HG03175 (cell line): Measurements from ENCODE around the gene MCTS1.
A peak's percentile ranks its signal among the peaks of the same experiment; 100 is the strongest.
"Not testable (repeated sequence)": the region's sequence is repeated elsewhere in the genome, so short reads cannot be mapped to it uniquely, and the experiment has no call there.

Source experiments
- ATAC-seq: cut with Tn5 transposase; IDR thresholded peaks from one replicate; pipeline ENCODE4 v1.9.1; 2021; ENCODE audit warnings: mild to moderate bottlenecking, moderate library complexity; ENCODE audit not compliant: unreplicated experiment

Gene MCTS1

GRCh38 chrX:120603707-120604360 is at the start of gene MCTS1:
Gene MCTS1, plus strand, starts transcription at chrX:120604101. Its CDS starts 136 bp downstream, at chrX:120604237.
- peak; percentile 97 for ATAC-seq

DNA sequence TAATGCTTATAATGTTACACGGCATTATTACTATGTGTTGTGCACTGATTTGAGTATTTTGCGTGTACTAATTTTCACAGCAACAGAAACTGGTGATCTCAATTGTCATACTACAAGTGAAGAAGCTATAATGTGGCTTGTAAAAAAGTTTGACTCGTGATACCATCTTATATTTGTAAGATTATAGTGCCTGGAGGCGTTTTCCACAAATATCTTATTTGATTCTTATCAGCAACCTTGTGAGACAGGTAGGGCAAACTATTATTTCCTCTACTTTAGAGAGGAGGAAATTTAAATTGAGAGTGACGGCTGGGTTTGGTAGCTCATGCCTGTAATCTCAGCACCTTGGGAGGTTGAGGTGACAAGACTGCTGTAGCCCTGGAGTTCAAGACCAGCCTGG is 47.6 kb upstream of the MCTS1 start:
- no peak for ATAC-seq

DNA sequence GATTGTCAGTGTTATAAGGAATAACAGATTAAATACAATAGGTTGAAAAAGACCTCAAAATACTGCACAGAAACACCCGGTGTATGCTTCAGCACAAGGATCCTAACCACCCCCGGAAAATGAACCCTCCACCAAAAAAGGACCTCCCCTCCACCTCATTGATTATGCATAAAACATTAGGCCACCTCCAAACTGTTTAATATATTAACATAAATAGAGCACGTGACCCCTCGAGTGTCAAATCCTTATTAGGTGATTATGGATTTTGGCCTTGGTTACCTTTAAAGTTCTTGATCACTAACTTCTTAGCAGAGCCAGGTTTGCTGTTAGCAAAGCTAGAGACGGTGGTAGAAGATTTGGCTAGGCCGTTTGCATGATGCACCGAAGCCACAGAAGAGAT is 44.1 kb upstream of the MCTS1 start:
- ATAC-seq: no peak

DNA sequence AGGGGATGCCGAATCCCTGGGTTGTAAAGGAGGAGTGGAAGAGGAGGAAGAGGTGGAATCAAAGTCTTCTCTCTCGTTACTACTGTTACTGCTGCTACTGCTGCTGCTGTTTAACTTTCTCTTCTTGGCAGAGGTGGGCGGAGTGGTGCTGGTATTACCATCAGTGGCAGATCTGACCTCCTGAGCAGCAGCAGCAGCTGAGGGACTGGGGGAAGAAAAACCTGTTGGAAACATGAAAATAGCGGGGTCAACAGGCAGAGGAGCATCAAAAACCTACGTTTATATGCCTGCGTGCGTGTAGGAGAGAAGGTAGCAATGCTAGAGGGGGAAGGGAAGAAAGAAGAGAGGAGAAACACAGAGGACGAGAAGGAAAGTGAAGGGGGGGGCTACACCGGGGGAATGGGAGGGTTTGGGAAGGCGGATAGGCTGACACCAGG is 43.5 kb upstream of the MCTS1 start:
- ATAC-seq: peak; percentile 41

- peak; percentile 89 for ATAC-seq
These were observed 42.9 kb upstream of the MCTS1 start, which contains the start of gene CUL4B for GRCh38 chrX:120560842-120561633. Gene CUL4B, minus strand, starts transcription at chrX:120560962. Its CDS starts 324 bp downstream, at chrX:120560638.

GRCh38 chrX:120561634-120562568 is 42.0 kb upstream of the MCTS1 start:
- ATAC-seq: no peak

DNA sequence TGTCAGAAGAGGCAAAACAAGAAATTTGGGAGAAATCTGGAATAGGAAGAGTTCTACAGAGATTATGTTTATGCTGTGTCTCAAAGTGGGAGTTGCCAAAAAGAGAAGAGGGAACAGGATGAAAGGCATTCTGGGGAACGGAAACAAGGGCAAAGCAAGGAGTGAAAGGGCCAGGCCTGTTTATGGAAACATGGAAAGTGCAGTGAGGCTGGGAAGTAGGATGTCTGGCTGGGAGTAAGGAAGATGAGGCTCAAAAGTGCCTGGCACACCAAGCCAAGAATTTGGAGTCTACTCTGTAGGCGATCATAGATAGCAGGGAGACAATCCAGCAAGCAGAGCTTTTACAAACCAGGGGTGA is 41.4 kb upstream of the MCTS1 start:
- ATAC-seq: no peak

DNA sequence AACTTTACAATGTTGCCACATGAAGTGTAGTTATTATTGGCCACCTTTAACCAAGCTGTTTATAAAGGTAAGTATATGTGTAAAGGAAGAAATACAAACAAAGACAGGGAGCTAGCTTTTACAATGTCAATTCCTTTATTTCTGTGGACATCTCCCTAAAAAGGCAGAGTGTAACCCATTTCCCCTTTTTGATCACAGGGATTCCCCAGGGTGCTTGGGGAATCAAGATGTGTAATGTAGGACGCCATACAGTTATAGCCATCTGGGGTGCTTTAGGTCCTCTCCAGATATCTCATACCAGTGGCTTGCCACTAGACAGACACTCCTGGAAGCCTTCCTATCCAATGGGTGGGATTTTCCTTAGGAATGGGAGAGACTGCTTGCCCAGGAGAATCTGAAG is 39.0 kb upstream of the MCTS1 start:
- no peak for ATAC-seq

- ATAC-seq: no peak
These were observed 37.1 kb upstream of the MCTS1 start for GRCh38 chrX:120566817-120567216.

DNA sequence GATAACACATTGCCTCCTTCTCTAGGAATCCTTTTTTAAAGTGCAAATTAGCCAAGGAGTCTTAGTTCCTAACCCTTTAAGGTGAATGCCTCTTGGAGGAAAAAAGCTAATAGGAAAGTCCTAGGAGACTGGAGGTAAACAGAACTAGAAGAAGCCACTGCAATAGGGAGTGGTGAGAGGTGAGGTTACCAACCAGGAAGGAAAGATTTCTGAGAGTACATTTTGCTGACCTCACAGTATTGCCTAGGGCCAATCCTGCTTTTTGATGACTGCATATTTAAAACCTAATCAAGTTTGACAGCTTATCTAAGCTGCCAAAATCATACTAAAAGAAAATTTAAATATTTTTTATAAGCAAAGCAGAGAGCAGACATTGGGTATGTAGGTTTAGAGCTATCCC is 35.9 kb upstream of the MCTS1 start:
- ATAC-seq: no peak

DNA sequence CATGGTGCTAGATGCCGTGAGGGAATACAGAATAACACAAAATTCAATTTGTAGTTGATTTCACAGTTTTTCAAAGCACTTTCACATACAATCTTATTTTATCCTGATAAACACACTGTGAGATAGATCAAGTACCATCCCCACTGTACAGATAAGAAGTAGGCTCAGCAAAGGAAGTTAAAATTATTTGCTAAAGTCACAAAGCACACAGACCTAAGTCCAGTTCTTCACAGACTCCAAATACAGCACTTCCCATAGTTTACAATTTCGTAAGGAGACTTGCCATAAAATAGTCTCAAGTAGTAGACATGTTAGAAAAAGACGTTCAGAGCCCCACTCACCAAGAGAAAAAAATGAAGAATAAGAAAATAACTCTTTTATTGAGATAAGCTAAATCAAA is 35.3 kb upstream of the MCTS1 start:
- no peak for ATAC-seq

- ATAC-seq: no peak
These were observed 33.8 kb upstream of the MCTS1 start for GRCh38 chrX:120570011-120570600.

DNA sequence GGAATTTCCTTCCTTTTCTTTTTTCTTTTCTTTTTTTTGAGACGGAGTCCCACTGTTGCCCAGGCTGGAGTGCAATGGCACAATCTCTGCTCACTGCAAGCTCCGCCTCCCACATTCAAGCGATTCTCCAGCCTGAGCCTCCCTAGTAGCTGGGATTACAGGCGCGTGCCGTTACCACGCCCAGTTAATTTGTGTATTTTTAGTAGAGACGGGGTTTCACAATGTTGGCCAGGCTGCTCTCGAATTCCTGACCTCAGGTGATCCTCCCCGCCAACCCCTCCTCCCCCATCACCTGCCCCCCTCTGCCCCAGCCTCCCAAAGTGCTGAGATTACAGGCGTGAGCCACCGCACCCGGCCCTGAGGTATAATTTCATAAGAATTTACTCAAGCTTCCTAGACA is 30.1 kb upstream of the MCTS1 start:
- not testable (repeated sequence) for ATAC-seq

DNA sequence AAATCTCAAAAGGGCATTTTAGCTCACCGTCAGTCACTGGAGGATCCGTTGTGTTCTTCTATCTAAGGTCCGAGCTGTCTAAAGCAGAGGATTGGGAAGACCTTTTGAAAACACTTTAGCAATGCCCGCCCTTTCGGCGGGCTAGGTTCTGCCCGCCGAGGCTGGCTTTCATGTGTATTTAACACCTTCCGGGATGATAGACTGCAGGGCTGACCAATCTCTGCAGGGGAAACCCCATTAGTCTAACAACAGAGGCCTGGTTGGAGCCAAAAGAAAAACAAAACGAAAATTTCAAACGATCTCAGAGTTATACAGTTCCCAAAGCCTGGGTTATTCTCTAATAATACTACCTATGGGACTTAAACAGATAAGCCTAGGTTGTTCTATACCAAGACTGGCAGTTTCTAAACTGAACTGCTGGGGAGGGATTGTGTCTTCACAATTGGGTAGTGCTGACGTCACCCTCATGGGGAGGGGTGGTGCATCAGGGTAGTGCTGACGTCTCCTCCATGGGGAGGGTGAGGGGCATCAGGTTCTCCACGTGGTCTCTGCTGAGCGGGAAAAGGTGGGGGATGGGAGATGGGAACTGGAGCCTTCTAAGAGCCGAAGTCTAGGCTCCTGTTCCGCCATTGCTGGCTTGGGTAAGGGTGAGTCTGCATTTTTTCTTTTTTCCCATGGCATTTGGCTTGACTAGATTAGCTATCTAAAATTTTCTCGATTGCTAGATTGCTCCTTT is 28.4 kb upstream of the MCTS1 start:
- ATAC-seq: no peak

- no peak for ATAC-seq
These were observed 18.2 kb upstream of the MCTS1 start for GRCh38 chrX:120585702-120586101.

DNA sequence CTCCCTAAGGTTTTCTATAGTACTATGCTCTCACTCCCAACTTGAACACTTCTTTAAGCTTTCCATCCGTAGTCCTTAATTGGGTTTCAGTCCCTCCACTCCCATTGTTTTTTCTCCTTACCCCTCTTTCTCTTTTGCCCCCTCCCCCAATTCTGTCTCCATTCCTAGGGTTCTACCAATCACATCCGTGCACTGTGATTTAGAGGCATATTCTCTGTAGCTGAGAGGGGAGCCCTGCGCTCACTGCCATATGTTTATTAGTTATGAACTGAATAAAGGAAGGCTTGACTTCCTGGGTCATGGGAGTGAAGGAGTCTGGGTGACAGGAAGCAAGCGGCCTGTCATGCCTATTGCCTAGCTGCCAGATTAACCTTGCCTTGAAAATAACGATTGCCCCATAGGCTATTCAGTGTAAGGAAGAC is 471 bp downstream of the MCTS1 start:
- ATAC-seq: peak; percentile 48

DNA sequence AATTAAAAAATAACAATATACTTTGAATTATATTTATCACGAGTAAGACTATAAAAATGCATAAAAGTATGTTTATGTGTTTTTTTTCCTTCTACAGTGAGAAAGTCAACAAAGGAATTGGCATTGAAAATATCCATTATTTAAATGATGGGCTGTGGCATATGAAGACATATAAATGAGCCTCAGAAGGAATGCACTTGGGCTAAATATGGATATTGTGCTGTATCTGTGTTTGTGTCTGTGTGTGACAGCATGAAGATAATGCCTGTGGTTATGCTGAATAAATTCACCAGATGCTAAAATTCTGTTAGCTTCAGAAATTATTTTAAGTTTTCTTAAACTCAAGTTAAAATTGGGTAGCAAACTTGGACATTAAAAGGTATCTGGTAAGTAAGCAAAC is 8.2 kb downstream of the MCTS1 start:
- ATAC-seq: no peak

GRCh38 chrX:120614816-120615215 is 10.9 kb downstream of the MCTS1 start:
- ATAC-seq: no peak

GRCh38 chrX:120617996-120618630 is 14.2 kb downstream of the MCTS1 start:
- ATAC-seq: no peak

DNA sequence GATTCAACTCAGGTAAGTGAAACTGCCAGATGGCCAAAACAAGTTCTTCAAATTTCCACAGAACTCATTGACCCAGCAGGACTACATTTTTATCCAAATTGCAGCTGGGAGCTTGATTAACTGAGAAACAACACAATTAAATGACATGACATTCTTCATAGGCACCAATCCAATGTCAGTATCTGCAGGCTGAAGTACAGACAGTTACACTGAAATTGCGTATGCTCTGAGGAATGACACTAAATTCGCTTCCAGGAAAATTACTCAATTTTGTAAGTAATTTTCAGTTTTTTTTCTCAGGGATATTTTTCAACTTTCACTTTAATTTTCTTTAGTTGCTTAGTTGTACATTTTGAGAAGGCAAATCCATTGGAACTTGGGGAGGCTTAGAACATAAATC is 21.5 kb downstream of the MCTS1 start:
- ATAC-seq: no peak
